ENCODE results near the gene FYN.
"Not testable (repeated sequence)": the region's sequence is repeated elsewhere in the genome, so short reads cannot be mapped to it uniquely, and the experiment has no call there.

Gene FYN

GRCh38 chr6:111692327-111693164 lies 180.7 kb downstream of the FYN start:
- no peak for DNase-seq

- no peak for DNase-seq
Observed at GRCh38 chr6:111691345-111692225, 181.7 kb downstream of the FYN start.

- no peak for DNase-seq
Observed at GRCh38 chr6:111689946-111690345, 183.3 kb downstream of the FYN start.

- no peak for DNase-seq
Observed at GRCh38 chr6:111689419-111689818, 183.8 kb downstream of the FYN start.

GRCh38 chr6:111688331-111688730 lies 184.9 kb downstream of the FYN start:
- no peak for DNase-seq

GRCh38 chr6:111687652-111688051 lies 185.6 kb downstream of the FYN start:
- DNase-seq, result no peak

GRCh38 chr6:111686932-111687266 lies 186.4 kb downstream of the FYN start:
- no peak for DNase-seq

- DNase-seq, result no peak
Observed at GRCh38 chr6:111686249-111686931, 186.9 kb downstream of the FYN start.

GRCh38 chr6:111685526-111685925 lies 187.7 kb downstream of the FYN start:
- DNase-seq, result no peak

GRCh38 chr6:111685058-111685457 lies 188.2 kb downstream of the FYN start:
- DNase-seq, result no peak

- no peak for DNase-seq
Observed at GRCh38 chr6:111683749-111684267, 189.4 kb downstream of the FYN start.

GRCh38 chr6:111683157-111683556 lies 190.1 kb downstream of the FYN start:
- no peak for DNase-seq

- DNase-seq, result no peak
Observed at GRCh38 chr6:111681860-111682259, 191.4 kb downstream of the FYN start.

- not testable (repeated sequence) for DNase-seq
Observed at GRCh38 chr6:111680811-111681609, 192.2 kb downstream of the FYN start.

- DNase-seq, result no peak
Observed at GRCh38 chr6:111680015-111680712, 193.1 kb downstream of the FYN start.

- no peak for DNase-seq
Observed at GRCh38 chr6:111679126-111679858, 194.0 kb downstream of the FYN start.

- DNase-seq, result no peak
Observed at GRCh38 chr6:111677249-111677990, 195.8 kb downstream of the FYN start.

GRCh38 chr6:111676383-111676782 lies 196.9 kb downstream of the FYN start:
- no peak for DNase-seq

GRCh38 chr6:111674883-111675282 lies 198.4 kb downstream of the FYN start:
- DNase-seq, result no peak

- DNase-seq, result no peak
Observed at GRCh38 chr6:111674413-111674812, 198.8 kb downstream of the FYN start.

All from SHP77 treated with DMSO at 0.1 percent for 48 hours (cell line).